Neural cell (in vitro differentiated cells): ENCODE results near the gene CRIP3. TPM values are rescaled to one million over a fixed set of nuclear protein-coding genes. Genes with fewer than 3 reads are reported as not detected.

ENCODE experiments used
- H2AFZ ChIP-seq: fragments of 200-600, 300-800 bp; sonication (generic), shearing (Covaris generic); 2 replicates; pipeline ENCODE4 v1.6.0; 2014; ENCODE audit warnings: low read depth, mild to moderate bottlenecking, antibody characterized with exemption, low read length, moderate library complexity
- H3F3A ChIP-seq: fragments of 200-600 bp; shearing (Covaris generic); 2 replicates; pipeline ENCODE4 v1.6.1; 2016; ENCODE audit warnings: mild to moderate bottlenecking, moderate library complexity, mixed read lengths, antibody characterized with exemption, low read length; ENCODE audit not compliant: insufficient read depth, poor library complexity, severe bottlenecking
- H3K27ac ChIP-seq: fragments of 200-600, 300-800 bp; sonication (generic), shearing (Covaris generic); 2 replicates; pipeline ENCODE4 v1.5.1; 2014; ENCODE audit warnings: mild to moderate bottlenecking, low read length, moderate library complexity
- H3K27me3 ChIP-seq: fragments of 300-800, 200-600 bp; sonication (generic), shearing (Covaris generic); 2 replicates; pipeline ENCODE4 v1.6.0; 2014; ENCODE audit warnings: mild to moderate bottlenecking, low read depth, low read length, moderate library complexity; ENCODE audit not compliant: insufficient read depth
- H3K36me3 ChIP-seq: fragments of 300-800, 200-600 bp; sonication (generic), shearing (Covaris generic); 2 replicates; pipeline ENCODE4 v1.5.1; 2014; ENCODE audit warnings: mild to moderate bottlenecking, antibody characterized with exemption, low read length, moderate library complexity; ENCODE audit not compliant: insufficient read depth
- H3K4me2 ChIP-seq: fragments of 300-800, 200-600 bp; sonication (generic), shearing (Covaris generic); 2 replicates; pipeline ENCODE4 v1.6.0; 2014; ENCODE audit warnings: mild to moderate bottlenecking, low read length
- H3K4me3 ChIP-seq: fragments of 300-800, 200-600 bp; sonication (generic), shearing (Covaris generic); 2 replicates; pipeline ENCODE4 v1.5.1; 2014; ENCODE audit warnings: mild to moderate bottlenecking, low read length, moderate library complexity
- H3K79me2 ChIP-seq: fragments of 200-600 bp; shearing (Covaris generic); replicated peaks from 2 replicates; pipeline ENCODE4 v1.6.0; 2014; ENCODE audit warnings: mild to moderate bottlenecking, low read length, moderate library complexity; ENCODE audit not compliant: insufficient read depth
- H3K9ac ChIP-seq: fragments of 300-800, 200-600 bp; sonication (generic), shearing (Covaris generic); 2 replicates; pipeline ENCODE4 v1.6.1; 2016; ENCODE audit warnings: mild to moderate bottlenecking, low read length, mixed read lengths
- H3K9me2 ChIP-seq: fragments of 200-600 bp; shearing (Covaris generic); 2 replicates; pipeline ENCODE4 v1.6.1; 2016; ENCODE audit warnings: mild to moderate bottlenecking, low read length, mixed read lengths; ENCODE audit not compliant: insufficient read depth
- H3K9me3 ChIP-seq: fragments of 200-600, 300-800 bp; sonication (generic), shearing (Covaris generic); 2 replicates; pipeline ENCODE4 v1.6.1; 2016; ENCODE audit warnings: mild to moderate bottlenecking, mixed run types, low read length, moderate library complexity, mixed read lengths
- H4K20me1 ChIP-seq: fragments of 200-600 bp; shearing (Covaris generic); 2 replicates; pipeline ENCODE4 v1.6.1; 2016; ENCODE audit warnings: mild to moderate bottlenecking, mixed run types; ENCODE audit not compliant: insufficient read depth
- CTCF ChIP-seq: fragments of 450-650 bp; IDR thresholded peaks from 2 replicates; pipeline ENCODE4 v1.5.1; 2014; ENCODE audit warnings: antibody characterized with exemption, mild to moderate bottlenecking, moderate library complexity; ENCODE audit not compliant: poor library complexity, severe bottlenecking
- EP300 ChIP-seq: fragments of 450-650 bp; conservative IDR thresholded peaks from 2 replicates; pipeline ENCODE4 v1.6.1; 2014; ENCODE audit warnings: antibody characterized with exemption, mild to moderate bottlenecking, moderate library complexity; ENCODE audit not compliant: poor library complexity, severe bottlenecking
- EZH2 ChIP-seq: fragments of 200-600, 300-800 bp; shearing (Covaris generic), sonication (generic); IDR thresholded peaks from 2 replicates; pipeline ENCODE4 v1.6.1; 2014; ENCODE audit warnings: antibody characterized with exemption, low read length, borderline replicate concordance, mild to moderate bottlenecking; ENCODE audit not compliant: insufficient read depth, poor library complexity, severe bottlenecking
- MXI1 ChIP-seq: fragments of 450-650 bp; conservative IDR thresholded peaks from 2 replicates; pipeline ENCODE4 v1.6.1; 2014; ENCODE audit warnings: antibody characterized with exemption, mild to moderate bottlenecking; ENCODE audit not compliant: poor library complexity, severe bottlenecking
- POLR2AphosphoS5 ChIP-seq: IDR thresholded peaks from 2 replicates; pipeline ENCODE4 v1.6.1; 2012
- RAD21 ChIP-seq: fragments of 450-650 bp; conservative IDR thresholded peaks from 2 replicates; pipeline ENCODE4 v1.6.1; 2014; ENCODE audit warnings: antibody characterized with exemption, mild to moderate bottlenecking, moderate library complexity
- SMC3 ChIP-seq: fragments of 450-650 bp; conservative IDR thresholded peaks from 2 replicates; pipeline ENCODE4 v1.6.1; 2014; ENCODE audit warnings: antibody characterized with exemption, mild to moderate bottlenecking, moderate library complexity; ENCODE audit not compliant: poor library complexity
- TAF1 ChIP-seq: IDR thresholded peaks from 2 replicates; pipeline ENCODE4 v1.6.1; 2012; ENCODE audit warnings: low read depth
- polyA plus RNA-seq: library from polyadenylated mRNA; depleted of rRNA; stranded (reverse); fragments of >200 nt; gene quantifications from 2 replicates; pipeline ENCODE4 v1.2.3, GENCODE V29; 2014
- TF ChIP-seq, protein P1 (sequence below): IDR thresholded peaks from 2 replicates; pipeline ENCODE4 v1.6.1; 2012; ENCODE audit warnings: borderline replicate concordance

The CRIP3 gene
- polyA plus RNA-seq, 1 donor from 2014 or later = 3.7 TPM

- no peak overlapping the region for H3K9ac ChIP-seq
- H4K20me1 ChIP-seq = no peaks in the 10 kb centered on the region
- H3K36me3 ChIP-seq = no peaks in the 10 kb centered on the region
- no peaks in the 10 kb centered on the region for H3K9me3 ChIP-seq
- no peak overlapping the region for H3K4me2 ChIP-seq
- H3K9me2 ChIP-seq = no peaks in the 10 kb centered on the region
- H3K27me3 ChIP-seq = no peaks in the 10 kb centered on the region
- no peak overlapping the region for H2AFZ ChIP-seq
- no peaks in the 10 kb centered on the region for H3F3A ChIP-seq
- TF ChIP-seq SMC3 (no peak), MXI1 (no peak), RAD21 (no peak), EP300 (no peak)
- no peak overlapping the region for H3K27ac ChIP-seq
- no peaks in the 10 kb centered on the region for H3K79me2 ChIP-seq
- H3K4me3 ChIP-seq = no peak overlapping the region
Measured at GRCh38 chr6:43293698-43294097, 14.9 kb downstream of the CRIP3 start.

GRCh38 chr6:43292763-43293318, 15.8 kb downstream of the CRIP3 start:
- Histone ChIP-seq H2AFZ (no peak overlapping the region), H3K9ac (no peak overlapping the region), H4K20me1 (no peaks in the 10 kb centered on the region), H3F3A (no peaks in the 10 kb centered on the region), H3K79me2 (no peaks in the 10 kb centered on the region), H3K9me3 (no peaks in the 10 kb centered on the region), H3K4me3 (no peak overlapping the region), H3K9me2 (no peaks in the 10 kb centered on the region), H3K4me2 (no peak overlapping the region), H3K36me3 (no peaks in the 10 kb centered on the region), H3K27me3 (no peaks in the 10 kb centered on the region), H3K27ac (no peak overlapping the region)
- TF ChIP-seq TAF1 = no peak
- no peak for TF ChIP-seq RAD21
- TF ChIP-seq CTCF = no peak
- no peak for TF ChIP-seq EP300

- no peaks in the 10 kb centered on the region for H3F3A ChIP-seq
- no peak overlapping the region for H3K9ac ChIP-seq
- no peak overlapping the region for H3K27ac ChIP-seq
- H2AFZ ChIP-seq = no peak overlapping the region
- H4K20me1 ChIP-seq = no peaks in the 10 kb centered on the region
- H3K9me2 ChIP-seq = no peaks in the 10 kb centered on the region
- no peaks in the 10 kb centered on the region for H3K27me3 ChIP-seq
- no peak overlapping the region for H3K4me3 ChIP-seq
- H3K9me3 ChIP-seq = no peaks in the 10 kb centered on the region
- TF ChIP-seq SMC3 (no peak), EZH2 (no peak), MXI1 (no peak), POLR2AphosphoS5 (no peak)
- TF ChIP-seq, protein P1, sequence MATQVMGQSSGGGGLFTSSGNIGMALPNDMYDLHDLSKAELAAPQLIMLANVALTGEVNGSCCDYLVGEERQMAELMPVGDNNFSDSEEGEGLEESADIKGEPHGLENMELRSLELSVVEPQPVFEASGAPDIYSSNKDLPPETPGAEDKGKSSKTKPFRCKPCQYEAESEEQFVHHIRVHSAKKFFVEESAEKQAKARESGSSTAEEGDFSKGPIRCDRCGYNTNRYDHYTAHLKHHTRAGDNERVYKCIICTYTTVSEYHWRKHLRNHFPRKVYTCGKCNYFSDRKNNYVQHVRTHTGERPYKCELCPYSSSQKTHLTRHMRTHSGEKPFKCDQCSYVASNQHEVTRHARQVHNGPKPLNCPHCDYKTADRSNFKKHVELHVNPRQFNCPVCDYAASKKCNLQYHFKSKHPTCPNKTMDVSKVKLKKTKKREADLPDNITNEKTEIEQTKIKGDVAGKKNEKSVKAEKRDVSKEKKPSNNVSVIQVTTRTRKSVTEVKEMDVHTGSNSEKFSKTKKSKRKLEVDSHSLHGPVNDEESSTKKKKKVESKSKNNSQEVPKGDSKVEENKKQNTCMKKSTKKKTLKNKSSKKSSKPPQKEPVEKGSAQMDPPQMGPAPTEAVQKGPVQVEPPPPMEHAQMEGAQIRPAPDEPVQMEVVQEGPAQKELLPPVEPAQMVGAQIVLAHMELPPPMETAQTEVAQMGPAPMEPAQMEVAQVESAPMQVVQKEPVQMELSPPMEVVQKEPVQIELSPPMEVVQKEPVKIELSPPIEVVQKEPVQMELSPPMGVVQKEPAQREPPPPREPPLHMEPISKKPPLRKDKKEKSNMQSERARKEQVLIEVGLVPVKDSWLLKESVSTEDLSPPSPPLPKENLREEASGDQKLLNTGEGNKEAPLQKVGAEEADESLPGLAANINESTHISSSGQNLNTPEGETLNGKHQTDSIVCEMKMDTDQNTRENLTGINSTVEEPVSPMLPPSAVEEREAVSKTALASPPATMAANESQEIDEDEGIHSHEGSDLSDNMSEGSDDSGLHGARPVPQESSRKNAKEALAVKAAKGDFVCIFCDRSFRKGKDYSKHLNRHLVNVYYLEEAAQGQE = no peak
- no peak overlapping the region for H3K4me2 ChIP-seq
- no peaks in the 10 kb centered on the region for H3K79me2 ChIP-seq
- H3K36me3 ChIP-seq = no peaks in the 10 kb centered on the region
Measured at GRCh38 chr6:43292341-43292740, 16.3 kb downstream of the CRIP3 start.
